T-helper 22 cell (primary cell): Measurements from ENCODE around the gene NLN.

Source experiments
- DNase-seq: peaks from one replicate; pipeline ENCODE4 v3.0.0-alpha.2; 2020; ENCODE audit warnings: low read depth

Gene NLN

GRCh38 chr5:65873181-65873750, 151.3 kb downstream of the NLN start:
- no peak for DNase-seq

DNA sequence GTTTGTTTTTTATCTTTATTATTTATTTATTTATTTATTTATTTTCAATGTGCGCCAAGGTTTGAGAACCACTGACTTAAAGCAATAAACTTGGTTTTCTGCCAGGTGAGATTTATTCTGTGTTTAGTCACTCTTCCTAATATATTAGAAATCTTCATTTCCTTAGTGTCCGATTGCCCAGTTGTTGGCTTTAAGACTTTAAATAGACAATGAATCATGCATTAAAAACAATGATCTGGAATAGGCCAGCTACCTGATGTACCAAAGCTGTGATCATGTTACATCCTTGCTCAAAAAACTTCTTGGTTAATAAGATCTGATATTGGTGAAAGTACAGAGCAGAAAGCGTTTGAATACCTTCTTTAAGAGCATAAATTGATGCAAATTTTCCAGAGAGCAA, 152.2 kb downstream of the NLN start:
- no peak for DNase-seq

DNA sequence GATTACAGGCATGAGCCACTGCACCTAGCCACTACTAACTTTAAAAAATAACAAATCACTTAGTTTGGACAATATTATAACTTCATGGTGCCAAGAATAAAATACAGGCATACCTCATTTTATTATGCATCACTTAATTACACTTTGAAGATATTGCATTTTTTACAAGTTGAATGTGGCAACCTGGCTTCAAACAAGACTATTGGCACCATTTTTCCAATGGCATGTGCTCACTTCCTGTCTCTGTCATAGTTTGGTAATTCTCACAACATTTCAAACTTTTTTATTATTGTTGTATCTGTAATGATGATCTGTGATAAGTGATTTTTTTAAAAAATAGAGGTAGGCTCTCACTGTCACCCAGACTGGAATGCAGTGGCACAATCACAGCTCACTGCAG, 154.5 kb downstream of the NLN start:
- no peak for DNase-seq

GRCh38 chr5:65876970-65877369, 155.0 kb downstream of the NLN start:
- DNase-seq = no peak
